Right cardiac atrium (tissue), 5 donors: Measurements from ENCODE around the gene RASAL1. TPM values are rescaled to one million over a fixed set of nuclear protein-coding genes. Genes with fewer than 3 reads are reported as not detected.

Source experiments
- ATAC-seq, 2 donors: fragments of 200-7000 bp; cut with Tn5 transposase; one replicate each; pipeline versions ENCODE4 v1.8.0 to v1.9.1; 2020; ENCODE audit warnings: moderate library complexity in 2 of 2, mild to moderate bottlenecking in 1 of 2
- DNase-seq, 3 donors: peaks; one replicate each; pipeline ENCODE4 v3.0.0-alpha.2; 2020
- H3K27ac ChIP-seq: one replicate; pipeline ENCODE4 v1.5.1; 2013; ENCODE audit warnings: mild to moderate bottlenecking, low read length, control low read depth, moderate library complexity
- H3K27me3 ChIP-seq: one replicate; pipeline ENCODE4 v1.6.1; 2013; ENCODE audit not compliant: control insufficient read depth, insufficient read depth
- H3K4me1 ChIP-seq: one replicate; pipeline ENCODE4 v1.6.1; 2013; ENCODE audit warnings: low read length; ENCODE audit not compliant: control insufficient read depth, insufficient read depth
- H3K4me3 ChIP-seq: one replicate; pipeline ENCODE4 v1.5.1; 2013; ENCODE audit warnings: low read length, control low read depth
- H3K9me3 ChIP-seq: one replicate; pipeline ENCODE4 v1.6.1; 2013; ENCODE audit warnings: low read length; ENCODE audit not compliant: control insufficient read depth
- WGBS: extraction: QIAGEN DNeasy Blood & Tissue Kit; methylation state at CpG from one replicate; pipeline ENCODE4 v1.1.7; 2013; 5-methylcytosine and 5-hydroxymethylcytosine counted together
- intact Hi-C, 4 donors: fragments of 100-400 bp; cut with DNase I; formaldehyde crosslinking; loops; one replicate each; pipeline versions ENCODE4 v1.11.0 to v1.14.0; 2022 to 2023
- polyA plus RNA-seq: library from polyadenylated mRNA; stranded (reverse); fragments of 200-250 nt; gene quantifications from one replicate; pipeline ENCODE4 v1.2.3, GENCODE V29; 2013
- total RNA-seq, 4 donors: library from RNA; stranded (reverse); fragmentation: NEBNext Ultra II Directional; extraction: Animal tissue kit (Norgen Biotek cat#: 25700); gene quantifications; one replicate each; pipeline ENCODE4 v1.2.1, GENCODE V29; 2021
- donor health status: healthy with polysubstance abuse.
- donor health status: DM: no; HTN: yes; CAD: no.
- donor health status: DM: no; HTN: no; CAD: no.
- donor health status: DM: no; HTN: yes; CAD: no; lungs with severe emphysema.
- donor health status: DM: yes; HTN: yes; CAD: no.

Gene RASAL1
- total and polyA plus RNA-seq, 5 donors: not detected

DNA sequence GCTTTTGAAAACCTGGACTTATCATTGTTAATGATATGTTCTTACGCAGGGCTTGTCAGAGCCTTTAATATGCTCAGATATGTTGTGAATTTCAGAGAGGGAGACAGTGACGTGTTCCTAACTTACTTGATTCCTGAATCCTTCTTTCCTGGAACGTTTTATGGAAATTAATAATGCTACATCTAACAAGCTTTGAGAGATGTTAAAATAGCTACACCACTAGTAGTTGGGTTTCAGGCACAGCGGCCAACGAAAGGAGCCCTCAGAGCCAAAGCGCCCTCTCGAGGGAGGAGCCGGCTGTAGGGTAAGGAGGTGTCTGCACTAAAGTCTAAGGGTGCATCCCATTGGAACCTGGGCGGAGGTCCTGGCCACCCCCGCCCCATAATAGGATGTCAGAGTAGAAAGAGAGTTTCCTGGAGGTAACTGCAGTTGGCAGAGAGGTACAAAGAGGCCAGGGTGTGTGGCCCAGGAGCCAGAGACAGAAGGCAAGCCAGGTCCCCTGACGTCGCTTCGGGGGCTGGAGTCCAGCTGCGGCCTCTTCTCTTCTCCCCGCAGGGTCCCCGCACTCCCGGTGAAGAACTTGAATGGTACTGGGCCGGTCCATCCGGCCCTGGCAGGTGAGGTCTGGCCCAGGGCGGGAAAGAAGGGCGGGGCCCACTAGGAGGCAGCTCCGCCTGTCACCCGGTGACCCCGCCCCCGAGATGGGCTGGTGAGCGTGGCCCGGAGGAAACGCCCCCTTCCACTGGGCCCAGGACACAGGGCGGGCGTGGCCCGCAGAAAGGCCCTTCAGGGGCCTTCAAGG is 42.8 kb downstream of the RASAL1 start:
- H3K27ac ChIP-seq: no peak overlapping the region
- H3K4me1 ChIP-seq: no peaks in the 10 kb centered on the region
- no peaks in the 10 kb centered on the region for H3K9me3 ChIP-seq
- DNase-seq (peak; percentile 71 to 87 (median 81)), ATAC-seq (peak; percentile 63 to 76)
- 13% methylated on average over 31 of the region's 31 CpGs for WGBS
- no peak overlapping the region for H3K4me3 ChIP-seq
- intact Hi-C loops: no loop called here
- no peaks in the 10 kb centered on the region for H3K27me3 ChIP-seq

DNA sequence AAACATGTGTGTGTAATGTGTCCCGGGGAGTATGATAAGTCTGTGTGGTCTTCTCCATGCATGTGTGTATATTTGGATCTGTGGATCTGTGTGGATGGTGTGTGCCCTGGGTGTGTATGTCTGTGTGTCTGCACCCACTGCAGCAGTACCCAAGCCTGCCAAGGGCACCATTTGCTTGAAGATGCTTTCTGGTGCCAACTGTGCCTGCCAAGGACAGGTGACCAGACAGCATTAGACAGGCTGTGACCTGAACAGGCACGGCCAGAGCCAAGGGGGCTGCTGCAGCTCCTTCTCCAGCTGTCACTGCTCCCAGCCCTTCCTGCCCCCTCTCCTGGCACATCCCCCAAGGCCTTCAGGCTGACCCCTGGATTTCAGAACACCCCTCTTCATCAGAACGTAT is 44.1 kb downstream of the RASAL1 start:
- H3K4me1 ChIP-seq: no peaks in the 10 kb centered on the region
- ATAC-seq: no peak
- H3K4me3 ChIP-seq: no peak overlapping the region
- intact Hi-C loops: no loop called here
- H3K27me3 ChIP-seq: no peaks in the 10 kb centered on the region
- 71% methylated on average over 3 of the region's 3 CpGs for WGBS
- H3K27ac ChIP-seq: no peak overlapping the region
- DNase-seq: no peak
- H3K9me3 ChIP-seq: no peaks in the 10 kb centered on the region

DNA sequence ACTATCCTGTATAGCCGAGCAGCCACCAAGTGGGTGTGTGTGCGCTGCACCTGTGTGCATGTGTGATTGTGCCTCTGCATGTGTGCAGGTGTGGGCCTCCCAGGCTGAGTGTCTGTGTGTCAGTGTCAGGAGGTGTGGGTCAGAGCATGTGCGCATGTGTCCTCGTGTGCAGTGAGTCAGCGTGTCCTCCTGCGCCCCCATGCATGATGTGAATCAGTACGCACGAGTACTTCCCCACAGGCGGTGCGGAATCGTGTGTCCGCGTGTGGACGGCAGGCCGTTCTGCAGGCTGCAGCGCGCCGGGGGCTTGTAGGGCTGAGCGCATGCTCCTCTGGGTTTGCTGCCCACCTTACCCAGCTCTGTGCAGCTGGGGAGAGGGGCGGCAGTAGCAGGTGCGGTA is 44.8 kb downstream of the RASAL1 start:
- no peaks in the 10 kb centered on the region for H3K27me3 ChIP-seq
- no peak for DNase-seq
- H3K4me1 ChIP-seq: no peaks in the 10 kb centered on the region
- 77% methylated on average over 21 of the region's 21 CpGs for WGBS
- intact Hi-C loops: no loop called here
- no peak for ATAC-seq
- H3K27ac ChIP-seq: no peak overlapping the region
- no peaks in the 10 kb centered on the region for H3K9me3 ChIP-seq
- H3K4me3 ChIP-seq: no peak overlapping the region

DNA sequence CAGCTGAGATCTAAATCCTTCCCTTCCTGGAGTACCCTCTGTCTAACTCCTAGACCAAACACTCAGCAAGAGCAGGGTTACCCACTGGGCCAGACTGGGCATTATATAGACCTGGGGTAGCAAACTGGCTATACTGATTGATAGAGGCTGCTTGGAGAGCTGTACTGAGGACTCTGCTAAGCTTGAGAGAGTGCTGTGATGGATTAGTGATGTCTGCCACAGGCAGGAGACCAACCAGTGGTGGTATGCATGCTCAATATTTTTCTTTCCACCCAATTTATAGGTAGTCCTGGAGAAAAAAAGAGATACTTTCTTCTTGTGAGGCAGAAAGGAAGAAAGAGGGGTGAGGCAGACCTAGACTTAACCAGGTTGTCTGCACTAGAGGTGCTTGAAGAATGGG is 45.7 kb downstream of the RASAL1 start:
- Histone ChIP-seq H3K9me3 (no peaks in the 10 kb centered on the region), H3K4me1 (no peaks in the 10 kb centered on the region), H3K27me3 (no peaks in the 10 kb centered on the region), H3K4me3 (no peak overlapping the region), H3K27ac (no peak overlapping the region)
- intact Hi-C loops: no loop called here
- no peak for ATAC-seq
- DNase-seq: no peak

DNA sequence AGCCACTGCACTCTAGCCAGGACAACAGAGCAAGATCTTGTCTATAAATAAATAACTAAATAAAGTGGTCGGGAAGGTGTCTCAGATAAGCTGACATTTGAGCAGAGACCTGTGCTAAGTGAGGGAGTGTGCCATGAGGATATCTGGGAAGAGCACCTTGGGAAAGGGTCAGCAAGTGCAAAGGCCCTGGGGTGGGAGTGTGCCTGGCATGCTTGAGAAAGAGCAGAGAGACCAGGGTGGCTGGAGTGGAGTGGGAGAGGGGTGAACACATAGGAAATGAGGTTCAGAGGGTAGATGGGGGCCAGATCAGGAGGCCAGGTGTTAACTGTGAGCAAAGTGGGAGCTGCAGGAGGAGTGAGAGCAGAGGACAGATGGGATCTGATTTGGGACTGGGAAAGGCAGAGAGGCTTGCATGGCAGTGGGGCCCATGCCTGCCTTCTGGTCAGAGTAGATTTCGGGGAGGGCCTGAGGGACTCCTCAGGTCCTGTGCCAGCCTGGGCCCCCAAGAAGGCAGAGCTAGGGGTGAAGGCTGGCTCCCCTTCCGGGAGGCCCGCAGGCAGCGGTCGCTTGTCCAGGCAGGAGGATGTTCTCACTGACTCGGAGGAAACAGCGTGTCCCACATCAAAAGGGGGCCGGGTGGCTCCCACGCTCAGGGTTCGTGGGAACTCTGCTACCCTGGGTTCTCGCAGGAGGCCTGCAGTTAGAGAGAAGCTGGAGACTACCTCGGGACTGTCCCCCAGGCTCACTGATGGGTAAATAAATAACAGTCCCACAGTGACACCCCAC is 46.4 kb downstream of the RASAL1 start:
- WGBS: 75% methylated on average over 13 of the region's 13 CpGs
- intact Hi-C loops: no loop called here
- Histone ChIP-seq H3K27ac (no peak overlapping the region), H3K4me3 (no peak overlapping the region), H3K9me3 (no peaks in the 10 kb centered on the region), H3K27me3 (no peaks in the 10 kb centered on the region), H3K4me1 (no peaks in the 10 kb centered on the region)
- no peak for ATAC-seq
- no peak for DNase-seq

DNA sequence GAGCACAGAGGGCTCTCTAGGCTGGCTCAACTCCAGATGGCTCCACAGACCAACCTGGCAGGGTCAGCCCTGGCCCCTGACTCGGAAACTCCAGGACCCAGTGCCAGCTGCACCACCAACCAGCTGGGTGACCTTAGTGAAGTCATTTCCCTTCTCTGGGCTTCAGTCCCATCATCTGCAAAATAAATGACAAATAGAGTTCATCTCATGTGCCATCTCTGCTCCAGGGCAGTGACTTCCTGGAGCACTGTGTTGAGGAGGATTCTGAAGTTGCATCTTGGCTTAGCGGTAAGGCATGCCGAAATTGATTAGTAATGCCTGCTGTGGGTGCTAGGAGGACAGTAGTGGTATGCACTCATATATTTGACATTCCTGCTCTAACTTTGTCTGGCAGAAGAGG is 47.5 kb downstream of the RASAL1 start:
- Histone ChIP-seq H3K27ac (no peak overlapping the region), H3K27me3 (no peaks in the 10 kb centered on the region), H3K4me3 (no peak overlapping the region), H3K4me1 (no peaks in the 10 kb centered on the region), H3K9me3 (no peaks in the 10 kb centered on the region)
- DNase-seq (no peak), ATAC-seq (no peak)
- 92% methylated on average over 3 of the region's 3 CpGs for WGBS
- intact Hi-C loops: no loop called here

DNA sequence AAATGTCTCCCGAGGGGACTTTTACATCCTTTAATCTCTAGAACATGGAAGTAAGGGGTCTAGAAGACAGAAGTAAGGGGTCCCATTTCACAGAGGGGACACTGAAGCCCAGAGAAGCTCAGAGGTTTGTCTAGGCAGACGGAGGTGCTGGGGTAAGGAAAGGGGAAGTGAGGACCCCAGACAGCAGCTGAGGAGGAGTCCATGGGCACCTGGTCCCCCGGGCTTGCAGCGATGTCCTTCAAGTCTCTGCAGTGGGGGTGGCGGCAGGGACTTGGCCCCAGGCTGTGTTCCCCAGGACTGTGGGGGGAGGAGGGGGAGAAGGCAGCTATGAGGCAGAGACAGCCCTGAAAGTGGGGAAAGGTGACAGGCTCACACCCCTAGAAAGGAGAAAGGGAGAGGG is 48.4 kb downstream of the RASAL1 start:
- Histone ChIP-seq H3K4me1 (no peaks in the 10 kb centered on the region), H3K4me3 (no peak overlapping the region), H3K27ac (no peak overlapping the region), H3K9me3 (no peaks in the 10 kb centered on the region), H3K27me3 (no peaks in the 10 kb centered on the region)
- no peak for DNase-seq
- intact Hi-C loops: no loop called here
- ATAC-seq: no peak
- 67% methylated on average over 5 of the region's 5 CpGs for WGBS

DNA sequence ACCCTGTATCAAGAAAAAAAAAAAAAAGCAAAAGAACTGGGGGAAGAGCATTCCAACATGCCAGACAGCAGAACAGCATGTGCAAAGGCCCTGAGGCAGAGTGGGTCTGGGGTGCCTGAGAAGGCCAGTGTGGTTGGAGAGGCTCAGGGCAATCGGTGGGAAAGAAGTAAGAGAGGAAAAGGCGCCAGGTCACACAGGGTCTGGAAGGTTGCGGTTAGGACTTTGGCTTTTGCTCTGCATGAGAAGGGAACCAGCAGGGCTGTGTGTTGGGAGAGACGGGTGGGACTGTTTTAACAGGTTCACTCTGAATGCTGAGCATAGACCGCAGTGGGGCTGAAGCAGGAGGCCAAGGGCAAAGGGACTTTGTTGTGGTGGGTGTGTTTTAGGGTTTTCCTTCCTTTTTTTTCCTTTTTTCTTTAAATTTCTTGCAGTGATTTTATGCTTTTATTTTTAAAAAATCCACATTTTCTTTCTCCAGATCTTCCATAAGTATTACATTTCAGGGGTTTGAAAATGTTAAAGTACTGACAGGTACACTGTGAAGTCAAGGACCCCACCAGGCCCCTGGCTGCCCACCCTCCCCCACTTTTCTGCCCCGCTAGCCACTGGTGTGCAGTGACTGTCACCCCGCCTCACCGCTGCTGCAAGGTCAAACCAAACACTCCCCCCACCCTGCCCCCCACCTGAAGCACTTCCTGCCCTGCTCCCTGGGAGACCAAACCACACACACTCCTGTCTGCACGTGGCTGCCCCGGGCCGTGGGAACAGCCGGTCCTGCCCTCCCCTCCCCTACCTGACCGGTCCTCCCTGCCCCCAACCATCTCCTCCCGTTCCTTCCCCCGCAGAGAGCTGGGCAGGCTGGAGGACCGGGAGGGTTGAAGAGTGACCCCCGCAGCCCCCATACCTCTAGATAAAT is 49.1 kb downstream of the RASAL1 start:
- no peaks in the 10 kb centered on the region for H3K4me1 ChIP-seq
- no peak overlapping the region for H3K27ac ChIP-seq
- H3K4me3 ChIP-seq: no peak overlapping the region
- 45% methylated on average over 17 of the region's 17 CpGs for WGBS
- intact Hi-C loops: no loop called here
- ATAC-seq: no peak
- DNase-seq: no peak
- H3K9me3 ChIP-seq: no peaks in the 10 kb centered on the region
- no peaks in the 10 kb centered on the region for H3K27me3 ChIP-seq

DNA sequence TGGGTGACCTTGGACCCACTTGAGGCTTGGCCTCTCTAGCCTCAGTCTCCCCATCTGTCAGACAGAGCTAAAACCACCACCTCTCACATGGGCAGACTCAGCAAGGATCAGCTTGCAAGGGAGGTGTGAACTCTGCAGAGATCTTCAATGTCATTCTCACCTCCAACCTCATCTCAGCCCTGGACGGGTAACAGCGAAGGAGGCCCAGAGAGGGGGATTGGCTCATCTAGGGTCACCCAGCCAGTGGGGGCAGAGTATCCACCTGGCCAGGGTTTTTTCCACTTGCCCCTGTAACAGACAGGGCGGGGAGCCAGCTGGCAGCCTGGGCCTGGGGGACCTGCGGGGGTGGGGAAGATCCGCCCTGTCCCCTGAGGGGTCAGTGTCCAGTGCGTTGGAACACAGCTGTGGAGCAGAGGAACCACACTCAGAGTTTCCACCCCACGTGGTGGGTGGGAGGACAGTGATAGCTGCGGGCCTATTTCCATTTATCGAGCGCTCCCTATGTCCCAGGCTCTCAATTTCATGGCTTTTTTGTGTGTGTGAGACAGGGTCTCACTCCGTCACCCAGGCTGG is 51.6 kb downstream of the RASAL1 start:
- Histone ChIP-seq H3K4me3 (no peak overlapping the region), H3K27ac (no peak overlapping the region), H3K9me3 (no peaks in the 10 kb centered on the region), H3K4me1 (no peaks in the 10 kb centered on the region), H3K27me3 (no peaks in the 10 kb centered on the region)
- WGBS: 62% methylated on average over 11 of the region's 11 CpGs
- ATAC-seq (peak in 1 of 2 donors; percentile 85), DNase-seq (peak; percentile 73 to 80 (median 76))
- intact Hi-C loops: no loop called here

DNA sequence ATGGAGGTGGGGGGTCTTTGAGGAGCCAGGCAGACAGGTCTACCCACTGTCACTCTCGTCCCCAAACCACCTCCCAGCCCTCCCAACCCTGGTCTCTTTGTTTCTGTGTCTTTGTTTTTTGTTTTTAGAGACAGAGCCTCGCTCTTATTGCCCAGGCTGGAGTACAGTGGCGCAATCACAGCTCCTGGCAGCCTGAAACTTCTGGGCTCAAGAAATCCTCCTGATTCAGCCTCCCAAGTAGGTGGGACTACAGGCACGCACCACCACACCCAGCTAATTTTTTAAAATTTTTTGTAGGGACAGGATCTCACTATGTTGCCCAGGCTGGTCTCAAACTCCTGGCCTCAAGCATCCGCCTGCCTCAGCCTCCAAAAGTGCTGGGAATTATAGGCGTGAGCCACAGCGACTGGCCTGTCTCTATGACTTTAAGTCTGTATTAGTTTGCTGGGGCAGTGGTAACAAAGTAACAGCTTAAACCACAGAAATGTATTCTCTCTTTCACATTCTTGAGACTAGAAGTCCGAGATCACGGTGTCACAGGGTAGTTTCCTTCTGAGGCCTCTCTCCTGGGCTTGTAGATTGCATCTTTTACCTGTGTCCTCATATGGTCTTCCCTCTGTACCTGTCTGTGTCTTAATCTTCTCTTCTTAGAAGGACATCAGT is 52.9 kb downstream of the RASAL1 start:
- ATAC-seq (no peak), DNase-seq (no peak)
- Histone ChIP-seq H3K4me1 (no peaks in the 10 kb centered on the region), H3K9me3 (no peaks in the 10 kb centered on the region), H3K27me3 (no peaks in the 10 kb centered on the region), H3K4me3 (no peak overlapping the region), H3K27ac (no peak overlapping the region)
- 90% methylated on average over 9 of the region's 9 CpGs for WGBS
- intact Hi-C loops: no loop called here
